IMR-90 (cell line): ENCODE results near the gene SEZ6L2. TPM values are rescaled to one million over a fixed set of nuclear protein-coding genes. Genes with fewer than 3 reads are reported as not detected.

Experiments
- ATAC-seq: fragments of 200-7000 bp; cut with Tn5 transposase; 2 replicates; pipeline ENCODE4 v1.9.1; 2020; ENCODE audit warnings: low read depth, mild to moderate bottlenecking, moderate library complexity
- BruUV-seq: library from RNA; stranded (reverse); fragments of 400-500 nt; replicated peaks from 2 replicates; lab custom pipeline; 2021; lab: Mats Ljungman, UMichigan
- CTCF ChIA-PET: fragments of 300-600 bp; formaldehyde crosslinking; extraction: SDS; loops from one replicate; lab custom pipeline; 2021; ENCODE audit warnings: antibody characterized with exemption; lab: Yijun Ruan, JAX
- POLR2A ChIA-PET: fragments of 300-600 bp; sonication (Branson Sonifier 250); formaldehyde crosslinking; loops from one replicate; lab custom pipeline; 2022; ENCODE audit warnings: antibody characterized with exemption; ENCODE audit not compliant: unreplicated experiment; lab: Charles Lee
- DNase-seq: peaks from one replicate; pipeline ENCODE4 v3.0.0; 2013
- H2AFZ ChIP-seq: replicated peaks from 2 replicates; pipeline ENCODE3; 2013; ENCODE audit warnings: low read length, mild to moderate bottlenecking; ENCODE audit not compliant: poor library complexity
- H2AK5ac ChIP-seq: 2 replicates; pipeline ENCODE4 v1.6.1; 2013; ENCODE audit warnings: low read depth, low read length, inconsistent platforms
- H2AK9ac ChIP-seq: replicated peaks from 2 replicates; pipeline ENCODE3; 2013; ENCODE audit warnings: mild to moderate bottlenecking, low read depth, low read length, moderate library complexity; ENCODE audit not compliant: poor library complexity
- H2BK120ac ChIP-seq: 2 replicates; pipeline ENCODE4 v1.6.1; 2013; ENCODE audit warnings: low read depth, low read length, inconsistent platforms
- H2BK15ac ChIP-seq: 3 replicates; pipeline ENCODE4 v1.6.1; 2013; ENCODE audit warnings: low read depth, low read length, inconsistent platforms
- H2BK20ac ChIP-seq: 2 replicates; pipeline ENCODE4 v1.6.1; 2013; ENCODE audit warnings: low read depth, mild to moderate bottlenecking, inconsistent platforms, low read length, moderate library complexity
- H2BK5ac ChIP-seq: 2 replicates; pipeline ENCODE4 v1.6.1; 2013; ENCODE audit warnings: mild to moderate bottlenecking, low read depth, low read length, inconsistent platforms; ENCODE audit not compliant: poor library complexity, severe bottlenecking
- H3K14ac ChIP-seq: replicated peaks from 2 replicates; pipeline ENCODE4 v1.6.1; 2013; ENCODE audit warnings: low read depth, low read length, inconsistent platforms
- H3K18ac ChIP-seq: 2 replicates; pipeline ENCODE4 v1.6.1; 2013; ENCODE audit warnings: low read depth, low read length, control low read depth
- H3K23ac ChIP-seq: 2 replicates; pipeline ENCODE4 v1.6.1; 2013; ENCODE audit warnings: low read depth, low read length, inconsistent platforms
- H3K27ac ChIP-seq: 2 replicates; pipeline ENCODE4 v1.5.1; 2013; ENCODE audit warnings: mild to moderate bottlenecking, control low read depth, low read length; ENCODE audit not compliant: insufficient read depth
- H3K27me3 ChIP-seq: 2 replicates; pipeline ENCODE4 v1.6.1; 2013; ENCODE audit warnings: low read length; ENCODE audit not compliant: control insufficient read depth, insufficient read depth
- H3K36me3 ChIP-seq: 2 replicates; pipeline ENCODE4 v1.6.1; 2013; ENCODE audit warnings: low read length, mixed read lengths; ENCODE audit not compliant: control insufficient read depth, insufficient read depth
- H3K4ac ChIP-seq: 2 replicates; pipeline ENCODE4 v1.6.1; 2013; ENCODE audit warnings: low read depth, low read length, inconsistent platforms
- H3K4me1 ChIP-seq: 2 replicates; pipeline ENCODE4 v1.6.1; 2013; ENCODE audit warnings: low read length, mixed read lengths; ENCODE audit not compliant: control insufficient read depth, insufficient read depth
- H3K4me2 ChIP-seq: 2 replicates; pipeline ENCODE4 v1.6.1; 2013; ENCODE audit warnings: low read depth, mild to moderate bottlenecking, control low read depth, low read length, moderate library complexity
- H3K4me3 ChIP-seq: 2 replicates; pipeline ENCODE4 v1.5.1; 2013; ENCODE audit warnings: low read depth, mild to moderate bottlenecking, control low read depth, low read length, moderate library complexity; ENCODE audit not compliant: insufficient read depth
- H3K56ac ChIP-seq: 2 replicates; pipeline ENCODE4 v1.6.1; 2013; ENCODE audit warnings: low read length, inconsistent platforms; ENCODE audit not compliant: insufficient read depth; ENCODE audit errors: extremely low read depth
- H3K79me1 ChIP-seq, 2 experiments: 2 replicates each; pipeline ENCODE4 v1.6.1; 2013; ENCODE audit warnings: low read length in 2 of 2, inconsistent platforms in 1 of 2, low read depth in 1 of 2
- H3K9ac ChIP-seq: 2 replicates; pipeline ENCODE4 v1.6.1; 2013; ENCODE audit warnings: low read depth, low read length, control low read depth
- H3K9me1 ChIP-seq: 2 replicates; pipeline ENCODE4 v1.6.1; 2013; ENCODE audit warnings: low read length, inconsistent platforms; ENCODE audit not compliant: insufficient read depth
- H3K9me3 ChIP-seq: 2 replicates; pipeline ENCODE4 v1.6.1; 2013; ENCODE audit warnings: low read length; ENCODE audit not compliant: control insufficient read depth, insufficient read depth
- H4K20me1 ChIP-seq: 2 replicates; pipeline ENCODE4 v1.6.1; 2013; ENCODE audit warnings: low read length, inconsistent platforms; ENCODE audit not compliant: insufficient read depth
- H4K5ac ChIP-seq: 2 replicates; pipeline ENCODE4 v1.6.1; 2013; ENCODE audit warnings: mild to moderate bottlenecking, low read depth, low read length, control low read depth
- H4K8ac ChIP-seq, 2 experiments: 2 replicates each; pipeline ENCODE4 v1.6.1; 2013; ENCODE audit warnings: low read depth in 2 of 2, low read length in 2 of 2, control low read depth in 1 of 2, inconsistent platforms in 1 of 2
- H4K91ac ChIP-seq: 2 replicates; pipeline ENCODE4 v1.6.1; 2013; ENCODE audit warnings: low read depth, low read length, inconsistent platforms; ENCODE audit not compliant: insufficient read depth
- BHLHE40 ChIP-seq: fragments of 150-350 bp; IDR thresholded peaks from 2 replicates; pipeline ENCODE4 v1.6.1; 2016; ENCODE audit warnings: mild to moderate bottlenecking, low read depth, low read length
- CEBPB ChIP-seq: IDR thresholded peaks from 2 replicates; pipeline ENCODE4 v1.6.1; 2012; ENCODE audit warnings: low read depth, low read length, improper control_type of control experiment
- FOS ChIP-seq: fragments of 150-350 bp; IDR thresholded peaks from 2 replicates; pipeline ENCODE4 v1.6.1; 2016; ENCODE audit warnings: low read depth, low read length
- MAFK ChIP-seq: IDR thresholded peaks from 2 replicates; pipeline ENCODE4 v1.6.1; 2012; ENCODE audit warnings: low read depth, low read length, improper control_type of control experiment
- SMC3 ChIP-seq: fragments of 150-350 bp; IDR thresholded peaks from 2 replicates; pipeline ENCODE4 v1.6.1; 2016; ENCODE audit warnings: low read depth, mild to moderate bottlenecking, antibody characterized with exemption, low read length, moderate library complexity
- USF2 ChIP-seq: fragments of 150-350 bp; IDR thresholded peaks from 2 replicates; pipeline ENCODE4 v1.6.1; 2017; ENCODE audit warnings: mild to moderate bottlenecking, antibody characterized with exemption, low read length, low read depth
- WGBS, 2 experiments: methylation state at CpG; one replicate each; pipeline versions ENCODE4 v1.1.5 to v1.1.7; 2013; ENCODE audit warnings: missing lambda C conversion rate in 2 of 2; ENCODE audit not compliant: insufficient read length in 1 of 2; ENCODE audit errors: extremely low coverage in 2 of 2; 5-methylcytosine and 5-hydroxymethylcytosine counted together
- dilution Hi-C: fragments of 300-500 bp; cut with HindIII; formaldehyde crosslinking; loops from one replicate; pipeline ENCODE4 v1.14.3; 2018; ENCODE audit warnings: low sequenced_read_pairs; ENCODE audit not compliant: unreplicated experiment
- in situ Hi-C: fragments of 300-500 bp; cut with MboI; formaldehyde crosslinking; loops from 3 replicates; pipeline ENCODE4 v1.14.3; 2019; ENCODE audit warnings: low sequenced_read_pairs, inconsistent platforms, mixed read lengths
- intact Hi-C: fragments of 100-400 bp; cut with micrococcal nuclease; formaldehyde crosslinking; loops from 2 replicates; pipeline ENCODE4 v1.10.0; 2022
- polyA plus RNA-seq, 3 experiments: library from polyadenylated mRNA; depleted of rRNA; stranded (reverse); fragments of >200 nt; gene quantifications; 2 replicates each; pipeline ENCODE4 v1.2.3, GENCODE V29; 2012; ENCODE audit warnings: low replicate concordance in 1 of 3
- total RNA-seq: library from RNA; depleted of rRNA; stranded (reverse); fragments of >200 nt; gene quantifications from 2 replicates; pipeline ENCODE4 v1.2.3, GENCODE V29; 2012
- TF ChIP-seq, protein P1 (sequence below): fragments of 150-350 bp; IDR thresholded peaks from 2 replicates; pipeline ENCODE4 v1.6.1; 2016; ENCODE audit warnings: low read depth, mild to moderate bottlenecking, low read length, moderate library complexity, borderline replicate concordance

Gene SEZ6L2
- total and polyA plus RNA-seq, 2 of the 4 experiments (the other 2 are of a cell fraction), result 0.72 to 10.5 TPM

DNA sequence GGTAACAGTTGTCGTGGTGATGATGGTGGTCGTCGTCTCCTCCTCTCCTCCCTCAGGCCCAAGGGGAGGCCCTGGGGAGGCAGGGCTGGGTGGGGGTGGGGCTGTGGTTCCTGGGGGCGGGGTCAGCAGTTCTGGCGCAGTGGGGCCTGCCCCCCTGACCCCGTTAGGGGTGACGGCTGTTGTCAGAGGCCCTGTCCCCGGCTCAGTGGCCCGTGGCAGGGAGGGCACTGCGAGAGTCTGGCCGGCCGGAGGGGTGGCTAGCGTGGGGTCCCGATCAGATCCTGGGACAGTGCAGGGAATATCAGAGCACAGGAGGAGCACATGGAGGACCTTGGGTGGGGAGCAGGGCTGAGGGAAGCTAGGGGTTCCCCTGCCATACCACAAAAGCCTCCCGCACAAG lies 2.5 kb downstream of the SEZ6L2 start:
- Histone ChIP-seq H3K4me1 (peaks cover 9% of the 10 kb centered on the region), H3K56ac (no peak overlapping the region), H3K27ac (no peak overlapping the region), H4K5ac (no peak overlapping the region), H3K23ac (no peak overlapping the region), H3K4ac (no peak overlapping the region), H2AK9ac (no peak overlapping the region), H3K36me3 (0 out of 2 replicates have a peak, but pooled peaks cover 2% of the 10 kb centered on the region), H4K8ac (no peak overlapping the region), H4K20me1 (peaks cover 7% of the 10 kb centered on the region; the same call in 1 of the 2 replicates), H2BK15ac (no peak overlapping the region), H3K79me1 (peaks cover under 1 to 13% of the 10 kb centered on the region in 2 experiments; a peak in 3 of 4 replicates), H3K9me3 (no peaks in the 10 kb centered on the region), H2AK5ac (no peak overlapping the region), H3K4me2 (no peak overlapping the region), H2AFZ (no peak overlapping the region), H3K27me3 (peaks cover 5% of the 10 kb centered on the region; the same call in 1 of the 2 replicates), H3K18ac (no peak overlapping the region), H4K91ac (no peak overlapping the region), H2BK120ac (no peak overlapping the region), H2BK5ac (no peak overlapping the region), H3K9ac (no peak overlapping the region), H2BK20ac (no peak overlapping the region), H3K14ac (no peak overlapping the region), H3K4me3 (no peak overlapping the region), H3K9me1 (no peaks in the 10 kb centered on the region; the same call in 1 of the 2 replicates)
- no peak for TF ChIP-seq CEBPB
- no peak for TF ChIP-seq FOS
- TF ChIP-seq, protein P1, sequence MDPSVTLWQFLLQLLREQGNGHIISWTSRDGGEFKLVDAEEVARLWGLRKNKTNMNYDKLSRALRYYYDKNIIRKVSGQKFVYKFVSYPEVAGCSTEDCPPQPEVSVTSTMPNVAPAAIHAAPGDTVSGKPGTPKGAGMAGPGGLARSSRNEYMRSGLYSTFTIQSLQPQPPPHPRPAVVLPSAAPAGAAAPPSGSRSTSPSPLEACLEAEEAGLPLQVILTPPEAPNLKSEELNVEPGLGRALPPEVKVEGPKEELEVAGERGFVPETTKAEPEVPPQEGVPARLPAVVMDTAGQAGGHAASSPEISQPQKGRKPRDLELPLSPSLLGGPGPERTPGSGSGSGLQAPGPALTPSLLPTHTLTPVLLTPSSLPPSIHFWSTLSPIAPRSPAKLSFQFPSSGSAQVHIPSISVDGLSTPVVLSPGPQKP, result no peak
- TF ChIP-seq BHLHE40, result no peak
- no peak for TF ChIP-seq SMC3
- TF ChIP-seq USF2, result no peak
- TF ChIP-seq MAFK, result no peak
- ChIA-PET CTCF (no interaction called here), POLR2A (no interaction called here)
- dilution Hi-C loops (no loop called here), intact Hi-C loops (no loop called here), in situ Hi-C loops (no loop called here)
- ATAC-seq (no peak), DNase-seq (no peak)
- no TSS peak for BruUV-seq
- WGBS, 2 experiments, result no CpG with 5 or more reads among the region's 15 CpGs
